GM18873 (cell line): ENCODE measurements around the gene CCM2.

ENCODE experiments used
- ATAC-seq: cut with Tn5 transposase; IDR thresholded peaks from one replicate; pipeline ENCODE4 v1.9.1; 2021; ENCODE audit warnings: mild to moderate bottlenecking, moderate library complexity, moderate number of reproducible peaks; ENCODE audit not compliant: unreplicated experiment, low FRiP score

CCM2 gene

DNA sequence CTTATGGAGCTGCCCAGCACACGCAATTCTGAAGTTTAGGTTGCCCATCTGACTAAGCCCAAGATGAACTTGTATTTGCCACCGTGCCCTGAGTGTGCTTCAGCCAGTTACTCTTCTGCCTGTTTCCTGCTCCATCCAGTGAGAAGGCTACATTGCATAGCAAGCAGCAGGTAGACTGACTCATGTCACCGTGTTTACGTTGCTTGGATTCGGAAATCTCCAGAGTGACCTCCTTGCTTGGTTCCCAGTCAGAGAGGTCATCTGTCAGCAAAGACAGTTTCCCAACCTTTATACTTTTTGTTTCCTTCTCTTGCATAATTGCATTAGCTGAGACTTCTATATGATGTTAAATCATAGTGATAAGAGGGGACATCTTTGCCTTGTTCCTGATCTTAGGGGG lies 57.9 kb downstream of the CCM2 start:
- ATAC-seq, result no peak

DNA sequence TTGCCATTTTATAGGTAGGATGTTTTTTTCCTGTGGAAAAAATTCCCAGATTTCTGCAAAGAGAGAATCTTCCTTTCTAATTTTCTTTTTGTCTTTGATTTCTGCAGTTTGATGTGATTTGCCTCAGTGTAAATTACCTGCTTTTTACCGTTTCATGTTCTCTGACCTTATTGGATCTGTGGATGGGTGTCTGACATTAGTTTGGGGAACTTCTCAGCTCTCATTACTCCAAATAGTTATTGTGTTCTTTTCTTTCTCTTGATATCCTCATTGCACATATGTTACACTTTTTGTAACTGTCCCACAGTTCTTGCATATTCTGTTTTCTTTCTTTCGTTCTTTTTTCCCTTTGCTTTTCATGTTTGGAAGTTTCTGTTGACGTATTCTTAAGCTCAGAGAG lies 60.3 kb downstream of the CCM2 start:
- no peak for ATAC-seq

DNA sequence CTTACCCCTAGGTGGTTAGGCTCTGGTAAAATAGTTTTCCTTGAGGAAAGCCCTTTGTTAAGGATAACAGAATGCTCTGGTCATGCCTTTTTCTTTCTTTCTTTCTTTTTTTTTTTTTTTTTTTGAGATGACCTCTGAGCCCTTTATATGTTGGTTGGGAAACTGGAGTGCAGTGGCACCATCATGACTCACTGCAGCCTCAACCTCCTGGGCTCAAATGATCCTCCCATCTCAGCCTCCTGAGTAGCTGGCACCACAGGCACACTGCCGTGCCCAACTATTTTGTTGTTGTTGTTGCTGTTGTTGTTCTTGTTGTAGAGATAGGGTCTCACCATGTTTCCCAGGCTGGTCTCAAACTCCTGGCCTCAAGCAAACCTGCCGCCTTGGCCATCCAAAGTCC lies 61.4 kb downstream of the CCM2 start:
- ATAC-seq, result no peak

DNA sequence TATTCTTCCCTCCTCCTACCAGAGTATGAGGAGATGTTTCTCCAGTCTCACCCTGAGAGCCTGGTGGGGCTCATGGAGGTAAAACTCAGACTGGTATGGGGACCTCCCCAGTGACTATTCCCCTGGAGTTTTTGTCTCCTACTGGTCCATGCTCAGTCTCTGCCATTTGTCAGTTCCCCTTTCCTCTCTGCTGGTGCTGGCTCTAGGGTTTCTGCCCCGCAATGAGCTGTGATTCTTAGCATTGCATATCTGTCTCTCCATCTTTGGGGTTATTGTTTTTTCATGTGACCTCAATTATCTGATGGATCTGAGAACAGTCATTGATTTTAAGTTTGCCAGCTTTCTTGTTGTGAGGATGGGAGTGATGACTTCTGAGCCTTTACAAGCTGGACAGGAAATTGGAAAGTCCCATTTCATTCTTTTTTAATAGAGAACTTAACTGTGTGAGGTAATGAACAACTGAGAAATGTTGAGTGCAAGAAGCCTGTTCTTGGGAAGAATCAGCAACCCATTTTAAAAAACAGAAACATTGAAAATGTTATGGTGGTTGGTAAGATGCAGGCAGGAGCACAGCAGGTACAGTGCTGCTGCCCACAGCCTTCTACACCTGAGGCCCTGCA lies 61.9 kb downstream of the CCM2 start:
- ATAC-seq, result no peak

DNA sequence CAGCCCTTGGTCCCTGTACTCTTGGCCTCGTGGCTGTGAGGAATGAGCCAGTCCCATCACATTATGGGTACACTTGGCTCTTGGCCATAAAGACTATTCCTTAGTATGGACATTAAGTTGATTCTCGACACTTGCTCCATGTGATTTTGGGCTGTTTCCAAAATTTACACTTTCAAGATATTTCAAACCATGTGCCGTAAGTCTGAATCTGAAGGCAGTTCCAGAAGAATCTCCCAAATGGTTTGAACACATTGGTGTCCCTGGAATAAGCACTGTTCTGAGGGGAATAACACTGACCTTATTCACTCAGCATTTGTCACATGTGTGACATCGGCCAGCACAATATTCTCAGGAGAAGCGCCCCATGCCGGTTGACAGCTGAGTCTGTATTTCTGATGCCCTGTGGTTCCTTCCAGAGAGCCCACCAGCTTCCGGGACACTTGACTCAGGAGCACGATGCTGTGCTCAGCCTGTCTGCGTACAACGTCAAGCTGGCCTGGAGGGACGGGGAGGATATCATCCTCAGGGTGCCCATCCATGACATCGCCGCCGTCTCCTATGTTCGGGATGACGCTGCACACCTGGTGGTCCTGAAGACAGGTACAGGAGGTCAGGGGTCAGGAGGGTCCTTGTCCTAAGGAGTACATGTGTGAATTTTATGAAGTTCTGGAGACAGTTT lies 64.2 kb downstream of the CCM2 start:
- ATAC-seq, result no peak

DNA sequence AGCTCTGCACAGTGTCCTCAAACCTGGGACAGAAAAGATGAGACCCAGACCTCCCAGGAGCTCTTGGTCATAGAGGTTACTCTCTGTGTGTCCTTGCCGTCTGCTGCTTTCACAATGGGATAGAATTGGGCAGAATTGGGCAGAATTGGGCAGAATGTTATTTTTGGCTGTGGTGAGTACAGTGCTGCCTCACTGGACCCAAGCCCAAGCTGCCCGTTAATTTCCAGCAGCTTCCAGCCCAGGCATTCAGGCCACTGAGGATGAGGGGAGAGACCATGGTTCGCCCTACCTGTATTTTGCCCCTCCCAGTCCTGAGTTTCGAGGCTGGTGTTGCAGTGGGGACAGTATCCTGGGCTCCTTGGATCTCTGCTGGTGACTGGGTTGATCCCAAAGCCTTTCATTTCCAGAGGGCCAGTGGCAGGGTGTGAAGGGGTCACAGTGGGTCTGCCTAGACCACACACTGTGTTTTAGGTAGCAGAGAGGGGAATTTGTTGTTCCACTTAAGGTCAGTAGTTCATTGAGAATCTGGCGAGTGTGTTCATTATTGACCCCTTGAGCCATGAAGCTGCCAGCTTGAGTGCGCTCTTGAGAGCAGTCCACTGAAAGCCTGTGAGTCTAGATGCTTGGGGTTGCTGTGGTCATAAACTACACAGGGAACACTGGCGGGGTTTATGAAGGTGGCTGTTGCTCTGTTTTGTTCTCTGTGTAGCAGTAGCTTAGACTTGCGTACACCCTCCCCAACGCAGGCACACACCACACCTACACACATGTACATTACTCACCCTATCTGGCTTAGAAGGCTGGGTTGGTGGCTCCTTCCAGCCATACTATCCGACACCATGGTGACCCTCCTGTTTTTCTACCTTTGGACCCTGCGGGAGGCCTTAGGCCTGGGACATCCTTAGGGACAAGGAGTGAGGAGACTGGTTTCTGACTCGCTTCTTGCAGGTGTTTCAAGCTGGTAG lies 65.3 kb downstream of the CCM2 start:
- no peak for ATAC-seq

DNA sequence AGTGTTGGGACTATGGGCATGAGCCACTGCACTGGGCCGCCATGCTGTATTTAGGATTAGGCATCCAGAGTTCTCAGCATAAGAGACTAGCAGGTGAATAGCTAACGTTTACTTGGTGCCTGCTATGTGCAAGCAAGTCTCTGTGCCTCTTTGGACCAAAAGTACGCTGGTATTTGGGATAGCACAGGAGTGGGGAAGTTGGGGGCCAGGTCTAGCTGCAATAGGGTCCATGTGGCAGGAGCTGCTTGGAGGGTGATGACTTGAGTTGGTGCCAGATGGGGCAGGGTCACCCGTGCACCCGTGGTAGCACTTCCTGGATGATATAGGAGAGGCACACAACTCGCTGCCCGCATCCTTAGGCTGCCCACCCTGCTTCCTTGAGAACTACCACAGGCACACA lies 66.4 kb downstream of the CCM2 start:
- ATAC-seq, result no peak

DNA sequence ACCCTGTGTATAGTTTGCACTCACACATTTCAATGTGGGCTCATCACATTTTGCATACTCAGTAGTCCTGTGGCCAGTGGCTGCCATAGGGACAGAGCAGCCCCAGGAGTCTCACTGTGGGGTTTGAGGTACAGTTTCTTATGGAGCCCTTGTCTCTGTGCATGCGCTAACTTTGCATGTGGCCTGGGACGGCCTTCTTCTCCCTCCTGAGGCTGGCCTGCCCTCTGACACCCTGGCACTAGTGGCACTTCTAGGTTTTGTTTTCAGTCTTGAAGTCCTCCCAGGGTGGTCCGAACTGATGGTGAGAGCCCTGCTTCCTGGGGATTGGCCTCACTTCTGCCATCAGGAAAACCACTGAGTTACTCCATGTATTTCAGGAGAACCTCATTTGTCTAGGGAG lies 67.6 kb downstream of the CCM2 start:
- ATAC-seq, result no peak

DNA sequence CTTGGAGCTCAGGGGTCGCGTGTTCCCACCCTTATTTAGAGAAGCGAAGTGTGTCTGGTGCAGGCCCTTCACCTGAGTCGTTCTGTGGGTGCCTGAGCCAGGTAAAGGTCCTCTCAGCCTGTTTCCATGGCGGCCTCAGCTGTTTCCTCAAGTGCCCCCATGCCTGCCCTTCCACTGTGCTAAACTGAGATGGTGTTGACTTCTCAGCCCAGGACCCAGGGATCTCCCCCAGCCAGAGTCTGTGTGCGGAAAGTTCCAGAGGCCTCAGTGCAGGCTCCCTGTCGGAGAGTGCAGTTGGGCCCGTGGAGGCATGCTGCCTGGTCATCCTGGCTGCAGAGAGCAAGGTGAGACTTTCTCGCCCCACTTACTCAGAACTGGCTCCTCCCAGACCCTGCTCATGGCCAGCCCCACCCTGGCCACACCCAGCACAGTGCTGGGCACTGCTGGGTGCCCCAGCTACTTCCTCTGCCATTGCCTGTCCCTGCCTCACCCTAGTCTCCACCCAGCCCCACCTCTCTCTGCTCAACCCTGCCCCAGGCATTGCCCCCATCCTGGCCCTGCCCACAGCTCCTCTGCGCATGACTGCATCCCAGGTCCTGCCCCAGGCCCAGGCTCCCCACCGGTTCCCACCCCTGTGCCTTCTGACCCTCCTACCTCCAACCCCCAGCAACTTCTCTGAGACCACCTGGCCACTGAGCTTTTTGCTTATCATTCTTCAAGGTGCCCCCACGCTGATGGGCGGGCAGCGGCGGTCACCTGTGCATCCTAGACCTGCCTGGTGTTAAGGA lies 68.4 kb downstream of the CCM2 start:
- ATAC-seq, result no peak

DNA sequence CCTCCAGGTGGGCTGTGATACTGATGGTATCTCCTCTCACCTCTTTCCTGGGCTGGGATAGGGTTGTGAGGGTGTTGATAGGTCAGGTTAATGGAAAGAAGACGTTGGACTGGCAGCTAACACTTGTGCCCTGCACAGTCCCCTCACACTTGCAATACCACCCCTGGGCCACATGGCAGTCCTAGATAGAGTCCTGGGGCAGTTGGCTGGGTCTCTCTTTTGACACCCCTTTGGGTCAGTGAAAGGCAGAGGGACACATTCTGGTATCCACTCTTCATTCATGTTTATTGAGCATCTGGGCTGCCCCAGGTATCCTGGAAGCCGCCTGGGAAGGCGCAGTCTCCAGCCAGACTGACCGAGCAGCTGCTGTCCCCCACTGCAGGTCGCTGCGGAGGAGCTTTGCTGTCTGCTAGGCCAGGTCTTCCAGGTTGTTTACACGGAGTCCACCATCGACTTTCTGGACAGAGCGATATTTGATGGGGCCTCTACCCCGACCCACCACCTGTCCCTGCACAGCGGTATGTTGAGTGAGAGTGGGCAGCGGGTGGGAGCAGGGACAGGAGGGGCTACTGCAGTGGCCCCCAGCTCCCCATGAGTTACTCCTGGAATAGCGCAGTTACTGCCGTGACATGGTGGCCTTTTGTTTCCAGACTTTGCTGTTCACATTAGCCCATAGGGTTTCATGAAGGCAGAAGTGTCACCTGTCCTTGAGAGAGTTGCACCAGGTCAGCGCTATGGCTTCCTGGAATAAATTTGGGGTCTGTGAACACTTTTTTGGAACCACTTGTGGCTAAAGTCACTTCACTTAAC lies 69.6 kb downstream of the CCM2 start:
- no peak for ATAC-seq

DNA sequence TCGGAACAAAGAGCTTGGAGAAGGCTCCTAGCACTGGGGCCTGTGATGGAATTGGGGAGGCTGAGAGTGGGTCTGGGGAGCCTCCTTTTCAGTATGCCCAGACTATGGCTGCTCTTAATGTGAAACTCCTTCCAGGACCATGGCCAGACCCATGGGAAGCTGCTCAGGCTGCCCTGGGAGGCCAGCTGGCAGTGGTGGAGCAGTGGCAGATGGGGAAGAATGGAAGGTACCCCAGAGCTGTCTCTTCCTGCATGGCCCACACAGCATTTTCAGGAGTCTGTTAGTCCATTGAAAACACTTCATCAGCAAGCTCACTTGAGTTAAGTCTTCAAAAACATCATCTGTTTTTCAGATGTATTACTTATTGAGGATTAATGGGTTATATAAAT lies 70.2 kb downstream of the CCM2 start:
- ATAC-seq, result no peak

DNA sequence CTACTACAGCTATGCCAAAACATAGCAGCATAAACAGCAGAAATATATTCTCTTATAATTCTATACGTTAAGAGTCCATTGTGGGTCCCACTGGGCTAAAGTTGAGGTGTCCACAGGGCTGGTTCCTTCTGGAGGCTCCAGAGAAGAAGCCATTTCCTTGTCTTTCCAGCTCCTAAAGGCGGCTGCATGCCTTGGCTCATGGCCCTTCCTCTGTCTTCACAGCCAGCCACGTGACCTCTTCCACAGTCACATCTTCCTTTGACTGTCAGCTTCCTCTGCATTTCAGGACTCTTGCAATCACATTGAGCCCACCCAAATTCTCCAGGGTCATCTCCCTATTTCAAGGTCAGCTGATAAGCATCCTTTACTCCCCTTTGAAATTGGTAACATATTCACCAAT lies 71.5 kb downstream of the CCM2 start:
- no peak for ATAC-seq

DNA sequence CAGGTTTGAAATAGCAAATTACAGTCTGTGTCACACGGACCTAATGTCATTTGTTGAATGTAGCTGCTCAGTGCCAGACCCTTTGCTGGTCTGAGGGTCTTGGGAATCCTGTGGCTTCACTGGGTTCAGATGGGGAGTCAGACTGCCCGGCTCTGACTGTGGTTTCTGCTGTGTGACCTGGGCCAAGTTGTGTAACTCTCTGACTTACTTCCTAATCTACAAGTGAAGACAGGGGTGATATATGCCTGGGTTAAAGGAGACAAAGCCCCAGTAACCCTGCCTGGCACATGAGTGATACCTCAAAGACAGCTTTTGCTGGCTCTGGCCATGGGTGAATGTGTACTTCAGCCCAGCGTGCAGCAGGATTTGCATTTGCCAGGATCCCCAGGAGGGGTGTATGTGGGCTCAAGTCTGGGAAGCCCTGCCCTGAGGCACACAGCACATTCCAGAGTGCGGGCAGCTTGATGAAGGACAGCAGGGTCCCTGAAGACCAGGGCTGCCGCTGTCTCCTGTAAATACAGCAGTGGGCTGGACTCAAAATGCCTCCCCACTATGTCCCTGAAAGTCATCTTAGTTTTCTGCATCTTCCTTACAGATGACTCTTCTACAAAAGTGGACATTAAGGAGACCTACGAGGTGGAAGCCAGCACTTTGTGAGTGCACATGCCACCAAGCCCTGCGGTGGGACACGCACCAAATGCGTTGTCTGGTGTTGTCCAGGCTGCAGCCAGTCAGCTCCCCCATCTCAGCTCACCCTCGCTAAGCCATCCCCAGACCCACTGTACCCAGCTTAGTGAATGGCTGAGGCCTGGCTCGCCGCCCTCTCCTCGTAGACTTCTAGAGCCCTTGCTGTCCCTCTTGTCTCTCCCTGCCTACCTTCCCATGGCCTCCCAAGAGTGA lies 72.4 kb downstream of the CCM2 start:
- ATAC-seq, result no peak

DNA sequence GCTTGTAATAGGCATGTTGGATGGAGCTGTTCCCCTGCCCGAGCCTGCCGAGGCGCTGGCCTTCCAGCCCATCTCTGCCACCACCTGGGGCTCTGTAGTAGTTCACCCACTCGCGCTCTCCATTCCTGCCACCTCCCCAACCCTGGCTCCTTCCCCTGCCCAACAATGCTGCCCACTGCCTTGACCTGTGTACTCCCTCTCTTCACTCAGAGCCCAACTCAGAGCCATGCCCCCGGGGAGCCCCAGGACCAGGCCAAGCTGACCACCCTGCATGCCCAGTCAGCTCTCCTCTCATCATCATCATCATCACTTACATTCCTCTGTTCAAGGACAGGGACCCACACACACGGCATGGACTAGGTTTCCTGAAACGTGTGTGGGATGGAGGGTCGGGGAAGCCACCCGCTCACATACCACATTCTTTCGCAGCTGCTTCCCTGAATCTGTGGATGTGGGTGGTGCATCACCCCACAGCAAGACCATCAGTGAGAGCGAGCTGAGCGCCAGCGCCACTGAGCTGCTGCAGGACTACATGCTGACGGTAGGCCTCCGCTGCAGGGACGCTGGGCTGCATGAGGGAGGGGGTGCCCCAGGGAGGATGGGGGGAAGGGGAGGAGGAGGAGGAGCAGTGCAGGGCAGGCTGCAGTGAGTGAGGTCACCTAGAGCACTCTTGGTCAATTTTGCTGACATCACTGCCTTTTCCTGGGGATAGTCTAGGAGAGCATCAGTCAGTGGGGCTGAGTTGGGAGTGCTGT lies 73.2 kb downstream of the CCM2 start:
- ATAC-seq, result no peak

DNA sequence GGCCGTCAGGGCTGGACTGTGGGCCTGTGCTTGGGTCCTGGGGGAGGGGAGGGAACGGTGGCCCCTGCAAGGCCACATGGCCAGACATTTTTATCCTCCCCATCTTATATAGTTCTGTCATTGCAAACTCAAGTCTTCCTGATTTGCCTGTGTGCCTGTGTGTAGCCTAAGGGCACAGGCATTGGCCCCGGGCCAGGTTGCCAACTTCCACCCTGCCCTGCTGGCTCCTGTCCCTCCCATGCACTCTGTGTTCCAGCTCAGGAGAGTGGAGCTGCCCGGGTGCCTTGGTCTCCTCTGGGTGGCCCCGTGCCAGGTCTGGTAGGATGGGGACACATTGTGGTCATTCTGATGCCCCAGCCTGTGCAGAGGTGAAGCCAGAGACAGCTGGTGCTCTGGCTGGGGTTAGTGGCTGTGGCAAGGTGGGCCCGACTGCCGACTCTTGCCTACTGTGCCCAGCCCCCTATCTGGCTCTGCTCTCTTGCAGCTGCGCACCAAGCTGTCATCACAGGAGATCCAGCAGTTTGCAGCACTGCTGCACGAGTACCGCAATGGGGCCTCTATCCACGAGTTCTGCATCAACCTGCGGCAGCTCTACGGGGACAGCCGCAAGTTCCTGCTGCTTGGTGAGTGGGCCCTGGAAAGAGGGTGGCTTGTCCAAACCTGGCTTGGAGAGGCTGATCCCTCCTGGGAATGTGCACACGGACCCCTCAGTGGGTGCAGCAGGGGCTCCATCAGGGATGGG lies 74.0 kb downstream of the CCM2 start:
- ATAC-seq, result no peak

DNA sequence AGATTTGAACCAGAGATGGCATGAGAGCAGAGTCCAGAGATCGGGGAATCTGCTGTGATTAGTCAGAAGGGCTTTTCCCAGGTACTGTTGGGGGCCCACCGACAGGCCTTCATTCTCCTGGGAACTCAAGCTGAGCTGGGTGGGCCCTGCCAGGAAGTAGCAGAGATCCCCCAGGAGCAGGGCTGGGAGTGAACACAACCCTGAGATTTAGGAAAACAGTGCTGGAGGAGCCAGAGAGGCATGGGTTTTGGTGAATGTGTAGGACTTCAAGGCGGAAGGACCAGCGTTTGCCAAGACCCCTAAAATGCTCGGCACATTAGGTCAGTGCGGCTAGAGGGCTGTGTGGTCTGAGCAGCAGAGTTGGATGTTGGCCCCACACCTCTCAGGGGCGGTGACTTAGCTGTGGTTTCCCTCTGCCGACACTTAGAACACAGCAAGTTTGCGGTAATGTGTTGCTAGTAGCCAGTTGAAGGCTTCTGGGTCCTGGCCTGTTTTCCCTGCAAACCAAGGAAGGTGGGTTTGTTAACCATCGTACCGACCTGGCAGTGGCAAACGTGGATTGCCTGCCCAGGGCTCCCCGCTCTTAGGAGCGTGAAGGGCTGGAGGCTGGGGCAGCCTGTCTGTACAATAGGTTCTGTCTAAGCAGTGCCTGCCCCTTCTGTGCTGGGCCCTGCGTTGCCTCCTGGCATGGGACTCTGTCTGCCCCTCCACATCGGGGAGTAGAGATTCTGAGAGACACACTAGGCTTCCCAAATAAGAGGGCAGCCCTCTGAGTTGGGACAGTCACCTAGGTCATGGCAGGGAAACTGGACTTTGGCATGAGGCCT lies 74.7 kb downstream of the CCM2 start:
- ATAC-seq, result no peak

DNA sequence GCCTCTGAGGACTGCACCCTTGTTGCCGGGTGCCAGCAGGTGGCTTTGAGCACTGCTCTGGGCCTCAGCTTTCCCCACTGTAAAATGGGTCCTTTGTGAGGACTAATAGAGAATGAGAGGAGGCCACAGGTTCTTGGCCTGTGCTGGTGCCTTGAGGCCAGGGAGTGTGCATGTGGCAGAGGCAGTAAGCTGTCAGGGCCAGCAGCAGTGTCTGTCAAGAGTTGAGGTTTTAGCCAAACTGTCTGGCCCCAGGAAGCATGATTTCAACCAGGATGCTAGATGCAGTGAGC lies 75.3 kb downstream of the CCM2 start:
- ATAC-seq, result no peak
